ENCODE data around the gene LRRC47. TPM values are rescaled to one million over a fixed set of nuclear protein-coding genes. Genes with fewer than 3 reads are reported as not detected.

The LRRC47 gene
- total RNA-seq, 5 donors from 2014 or later (not counting 1 experiment from before 2014, with no cell fraction given), result 37.3 to 49.1 (median 44.5) TPM

- Histone ChIP-seq H3K4me1 (ENCODE audit: control insufficient read depth in 1 of 2, extremely low read depth in 1 of 2, insufficient read depth in 2 of 2, low read length in 2 of 2) (no peaks in the 10 kb centered on the region), H3K36me3 (ENCODE audit: control insufficient read depth in 2 of 2, extremely low read depth in 1 of 2, insufficient read depth in 1 of 2, low read length in 1 of 2) (peaks cover 27 to 35% of the 10 kb centered on the region in 2 donors), H3K27ac (ENCODE audit: low read length) (no peak overlapping the region), H3K27me3 (replicated peaks in 1 of 2; ENCODE audit: control insufficient read depth in 2 of 2, extremely low read depth in 1 of 2, insufficient read depth in 2 of 2, low read length in 1 of 2) (no peaks in the 10 kb centered on the region), H3K9me3 (no peaks in the 10 kb centered on the region), H3K4me3 (ENCODE audit: control insufficient read depth in 1 of 2, extremely low read depth in 1 of 2, low read length in 1 of 2) (no peak overlapping the region)
- no peaks in the 10 kb centered on the region for H3K27me3 Mint-ChIP-seq
- CTCF ChIA-PET, result interaction anchor here in 1 of 2 donors (0.6 kb wide), 1 partner anchor 73 kb away, joined by 3 read pairs; no protein-coding TSS in a partner anchor
- peaks cover 56% of the 10 kb centered on the region for H3K36me3 Mint-ChIP-seq
- no peaks in the 10 kb centered on the region for H3K4me1 Mint-ChIP-seq
- POLR2A ChIA-PET, result no interaction called here
- WGBS (ENCODE audit: insufficient coverage), result 96% methylated on average over 28 of the region's 28 CpGs
- H3K27ac Mint-ChIP-seq, result no peak overlapping the region
- H3K4me3 Mint-ChIP-seq, result no peak overlapping the region
- H3K9me3 Mint-ChIP-seq, result no peaks in the 10 kb centered on the region
- ATAC-seq (replicated peaks in 1 of 4) (no peak), DNase-seq (no peak)
Observed at GRCh38 chr1:3817821-3818597, 21.7 kb upstream of the LRRC47 start.

GRCh38 chr1:3817138-3817740 lies 20.9 kb upstream of the LRRC47 start:
- Histone ChIP-seq H3K4me1 (ENCODE audit: control insufficient read depth in 1 of 2, extremely low read depth in 1 of 2, insufficient read depth in 2 of 2, low read length in 2 of 2) (no peaks in the 10 kb centered on the region), H3K27me3 (replicated peaks in 1 of 2; ENCODE audit: control insufficient read depth in 2 of 2, extremely low read depth in 1 of 2, insufficient read depth in 2 of 2, low read length in 1 of 2) (no peaks in the 10 kb centered on the region), H3K27ac (ENCODE audit: low read length) (no peak overlapping the region), H3K4me3 (ENCODE audit: control insufficient read depth in 1 of 2, extremely low read depth in 1 of 2, low read length in 1 of 2) (no peak overlapping the region), H3K9me3 (no peaks in the 10 kb centered on the region), H3K36me3 (ENCODE audit: control insufficient read depth in 2 of 2, extremely low read depth in 1 of 2, insufficient read depth in 1 of 2, low read length in 1 of 2) (peaks cover 27 to 30% of the 10 kb centered on the region in 2 donors)
- H3K36me3 Mint-ChIP-seq, result peaks cover 50% of the 10 kb centered on the region
- no peaks in the 10 kb centered on the region for H3K27me3 Mint-ChIP-seq
- ChIA-PET CTCF (no interaction called here), POLR2A (no interaction called here)
- WGBS (ENCODE audit: insufficient coverage), result 97% methylated on average over 13 of the region's 17 CpGs
- no peaks in the 10 kb centered on the region for H3K9me3 Mint-ChIP-seq
- H3K4me1 Mint-ChIP-seq, result no peaks in the 10 kb centered on the region
- H3K27ac Mint-ChIP-seq, result no peak overlapping the region
- ATAC-seq (replicated peaks in 1 of 4) (no peak), DNase-seq (no peak)
- no peak overlapping the region for H3K4me3 Mint-ChIP-seq

- Histone ChIP-seq H3K9me3 (no peaks in the 10 kb centered on the region), H3K27ac (ENCODE audit: low read length) (no peak overlapping the region), H3K36me3 (ENCODE audit: control insufficient read depth in 2 of 2, extremely low read depth in 1 of 2, insufficient read depth in 1 of 2, low read length in 1 of 2) (peaks cover 21 to 30% of the 10 kb centered on the region in 2 donors), H3K4me3 (ENCODE audit: control insufficient read depth in 1 of 2, extremely low read depth in 1 of 2, low read length in 1 of 2) (no peak overlapping the region), H3K27me3 (replicated peaks in 1 of 2; ENCODE audit: control insufficient read depth in 2 of 2, extremely low read depth in 1 of 2, insufficient read depth in 2 of 2, low read length in 1 of 2) (no peaks in the 10 kb centered on the region), H3K4me1 (ENCODE audit: control insufficient read depth in 1 of 2, extremely low read depth in 1 of 2, insufficient read depth in 2 of 2, low read length in 2 of 2) (no peaks in the 10 kb centered on the region)
- CTCF ChIA-PET, result no interaction called here
- H3K4me1 Mint-ChIP-seq, result no peaks in the 10 kb centered on the region
- no peak for ATAC-seq (replicated peaks in 1 of 4)
- peaks cover 43% of the 10 kb centered on the region for H3K36me3 Mint-ChIP-seq
- POLR2A ChIA-PET, result no interaction called here
- 91% methylated on average over 30 of the region's 38 CpGs for WGBS (ENCODE audit: insufficient coverage)
- H3K9me3 Mint-ChIP-seq, result no peaks in the 10 kb centered on the region
- peaks cover 0 to under 1% of the 10 kb centered on the region in 2 donors for H3K27me3 Mint-ChIP-seq
- H3K27ac Mint-ChIP-seq, result no peak overlapping the region
- DNase-seq, result no peak
- H3K4me3 Mint-ChIP-seq, result no peak overlapping the region
Observed at GRCh38 chr1:3816331-3817137, 20.2 kb upstream of the LRRC47 start.

GRCh38 chr1:3814771-3815561 lies 18.7 kb upstream of the LRRC47 start:
- H3K27ac Mint-ChIP-seq, result no peak overlapping the region
- peaks cover 12 to 26% of the 10 kb centered on the region in 2 donors for H3K36me3 ChIP-seq (ENCODE audit: control insufficient read depth in 2 of 2, extremely low read depth in 1 of 2, insufficient read depth in 1 of 2, low read length in 1 of 2)
- H3K9me3 ChIP-seq, result no peaks in the 10 kb centered on the region
- CTCF ChIA-PET, result interaction anchor here in 1 of 2 donors (0.7 kb wide), 1 partner anchor 14 kb away, joined by 4 read pairs; no protein-coding TSS in a partner anchor
- H3K4me1 Mint-ChIP-seq, result peaks cover 0 to 2% (median 0%) of the 10 kb centered on the region in 3 donors
- peaks cover 0 to 2% of the 10 kb centered on the region in 2 donors for H3K27me3 Mint-ChIP-seq
- no peak for DNase-seq
- WGBS (ENCODE audit: insufficient coverage), result 96% methylated on average over 33 of the region's 42 CpGs
- no peak overlapping the region for H3K4me3 Mint-ChIP-seq
- H3K27ac ChIP-seq (ENCODE audit: low read length), result no peak overlapping the region
- H3K9me3 Mint-ChIP-seq, result no peaks in the 10 kb centered on the region
- H3K27me3 ChIP-seq (replicated peaks in 1 of 2; ENCODE audit: control insufficient read depth in 2 of 2, extremely low read depth in 1 of 2, insufficient read depth in 2 of 2, low read length in 1 of 2), result peaks cover 0 to 6% of the 10 kb centered on the region in 2 experiments
- H3K36me3 Mint-ChIP-seq, result peaks cover 28% of the 10 kb centered on the region
- H3K4me1 ChIP-seq (ENCODE audit: control insufficient read depth in 1 of 2, extremely low read depth in 1 of 2, insufficient read depth in 2 of 2, low read length in 2 of 2), result peaks cover 0 to 3% of the 10 kb centered on the region in 2 experiments
- ATAC-seq (replicated peaks in 1 of 4), result no peak
- POLR2A ChIA-PET, result interaction anchor here in 1 of 2 donors (0.7 kb wide), 1 partner anchor 14 kb away, joined by 3 read pairs; no protein-coding TSS in a partner anchor
- H3K4me3 ChIP-seq (ENCODE audit: control insufficient read depth in 1 of 2, extremely low read depth in 1 of 2, low read length in 1 of 2), result no peak overlapping the region

- ChIA-PET POLR2A (no interaction called here), CTCF (no interaction called here)
- no peaks in the 10 kb centered on the region for H3K9me3 ChIP-seq
- Mint-ChIP-seq H3K9me3 (no peaks in the 10 kb centered on the region), H3K27me3 (peaks cover 0 to 2% of the 10 kb centered on the region in 2 donors), H3K4me1 (peaks cover 0 to 2% (median 0%) of the 10 kb centered on the region in 3 donors), H3K36me3 (peaks cover 23% of the 10 kb centered on the region), H3K27ac (no peak overlapping the region), H3K4me3 (no peak overlapping the region)
- H3K36me3 ChIP-seq (ENCODE audit: control insufficient read depth in 2 of 2, extremely low read depth in 1 of 2, insufficient read depth in 1 of 2, low read length in 1 of 2), result peaks cover 12 to 19% of the 10 kb centered on the region in 2 donors
- H3K4me1 ChIP-seq (ENCODE audit: control insufficient read depth in 1 of 2, extremely low read depth in 1 of 2, insufficient read depth in 2 of 2, low read length in 2 of 2), result peaks cover 0 to 3% of the 10 kb centered on the region in 2 experiments
- H3K27me3 ChIP-seq (replicated peaks in 1 of 2; ENCODE audit: control insufficient read depth in 2 of 2, extremely low read depth in 1 of 2, insufficient read depth in 2 of 2, low read length in 1 of 2), result peaks cover 0 to 6% of the 10 kb centered on the region in 2 experiments
- DNase-seq, result no peak
- 100% methylated on average over 1 of the region's 2 CpGs for WGBS (ENCODE audit: insufficient coverage)
- H3K4me3 ChIP-seq (ENCODE audit: control insufficient read depth in 1 of 2, extremely low read depth in 1 of 2, low read length in 1 of 2), result no peak overlapping the region
- no peak overlapping the region for H3K27ac ChIP-seq (ENCODE audit: low read length)
- no peak for ATAC-seq (replicated peaks in 1 of 4)
Observed at GRCh38 chr1:3814065-3814464, 17.8 kb upstream of the LRRC47 start.

- WGBS (ENCODE audit: insufficient coverage), result 57% methylated on average over 1 of the region's 2 CpGs
- DNase-seq, result no peak
- Mint-ChIP-seq H3K27me3 (peaks cover 0 to 2% of the 10 kb centered on the region in 2 donors), H3K4me3 (no peak overlapping the region), H3K36me3 (peaks cover 18% of the 10 kb centered on the region), H3K9me3 (no peaks in the 10 kb centered on the region), H3K4me1 (peaks cover 0 to 2% (median 0%) of the 10 kb centered on the region in 3 donors), H3K27ac (no peak overlapping the region)
- Histone ChIP-seq H3K4me3 (ENCODE audit: control insufficient read depth in 1 of 2, extremely low read depth in 1 of 2, low read length in 1 of 2) (no peak overlapping the region), H3K9me3 (no peaks in the 10 kb centered on the region), H3K36me3 (ENCODE audit: control insufficient read depth in 2 of 2, extremely low read depth in 1 of 2, insufficient read depth in 1 of 2, low read length in 1 of 2) (peaks cover 12 to 19% of the 10 kb centered on the region in 2 donors), H3K27me3 (replicated peaks in 1 of 2; ENCODE audit: control insufficient read depth in 2 of 2, extremely low read depth in 1 of 2, insufficient read depth in 2 of 2, low read length in 1 of 2) (peaks cover 0 to 13% of the 10 kb centered on the region in 2 experiments), H3K4me1 (ENCODE audit: control insufficient read depth in 1 of 2, extremely low read depth in 1 of 2, insufficient read depth in 2 of 2, low read length in 2 of 2) (peaks cover 0 to 3% of the 10 kb centered on the region in 2 experiments), H3K27ac (ENCODE audit: low read length) (no peak overlapping the region)
- no peak for ATAC-seq (replicated peaks in 1 of 4)
- CTCF ChIA-PET, result no interaction called here
- POLR2A ChIA-PET, result no interaction called here
Observed at GRCh38 chr1:3811595-3811911, 15.3 kb upstream of the LRRC47 start.

All from T-cell (primary cell).